Upper lobe of left lung (tissue), 6 donors: ENCODE measurements around the gene DTX1. TPM values are rescaled to one million over a fixed set of nuclear protein-coding genes. Genes with fewer than 3 reads are reported as not detected.

ENCODE experiments used
- ATAC-seq, 2 donors: fragments of 200-7000 bp; cut with Tn5 transposase; one replicate each; pipeline ENCODE4 v1.9.1; 2022; ENCODE audit warnings: mild to moderate bottlenecking in 2 of 2, moderate library complexity in 2 of 2; ENCODE audit not compliant: low FRiP score in 2 of 2
- DNase-seq, 2 donors: peaks; one replicate each; pipeline ENCODE4 v3.0.0-alpha.2; 2019 to 2020
- H3K27ac ChIP-seq, 4 donors: fragments of 200-600 bp; sonication (generic); one replicate each; pipeline ENCODE4 v1.5.1; 2016 to 2019
- H3K27me3 ChIP-seq, 4 donors: fragments of 200-600 bp; sonication (generic); one replicate each; pipeline ENCODE4 v1.5.1; 2017 to 2019
- H3K36me3 ChIP-seq, 4 donors: fragments of 200-600 bp; sonication (generic); one replicate each; pipeline ENCODE4 v1.5.1; 2016 to 2019
- H3K4me1 ChIP-seq, 4 donors: fragments of 200-600 bp; sonication (generic); one replicate each; pipeline ENCODE4 v1.5.1; 2018 to 2019
- H3K4me3 ChIP-seq, 4 donors: fragments of 200-600 bp; sonication (generic); one replicate each; pipeline ENCODE4 v1.5.1; 2017 to 2019; ENCODE audit warnings: mild to moderate bottlenecking in 2 of 4, moderate library complexity in 1 of 4
- H3K9me3 ChIP-seq, 4 donors: fragments of 200-600 bp; sonication (generic); one replicate each; pipeline ENCODE4 v1.5.1; 2018 to 2019
- EP300 ChIP-seq, 4 donors: sonication (generic); formaldehyde crosslinking; IDR thresholded peaks; one replicate each; pipeline ENCODE4 v1.5.1; 2017; ENCODE audit warnings: antibody characterized with exemption in 4 of 4, control low read depth in 2 of 4
- POLR2A ChIP-seq, 4 donors: fragments of 450-650 bp; IDR thresholded peaks; one replicate each; pipeline ENCODE4 v1.5.1; 2016 to 2017; ENCODE audit warnings: antibody characterized with exemption in 4 of 4, mild to moderate bottlenecking in 2 of 4
- POLR2AphosphoS5 ChIP-seq, 2 donors: sonication (generic); formaldehyde crosslinking; IDR thresholded peaks; one replicate each; pipeline ENCODE4 v1.5.1; 2017; ENCODE audit warnings: antibody characterized with exemption in 2 of 2
- WGBS, 2 donors: methylation state at CpG; one replicate each; pipeline ENCODE4 v1.1.5; 2017 to 2018; 5-methylcytosine and 5-hydroxymethylcytosine counted together
- total RNA-seq, 6 donors: library from RNA; depleted of rRNA in 4 of 6; stranded (reverse); fragments of >200 nt in 4 of 6; gene quantifications; one replicate each; pipeline versions ENCODE4 v1.1.0 to v1.2.1, GENCODE V29; 2016 to 2021
- TF ChIP-seq, protein P1 (sequence below), 6 experiments: fragments of 450-650 bp in 4 of 6; fragments of 200-600 bp in 2 of 6; sonication (generic) in 2 of 6; IDR thresholded peaks; one replicate each; pipeline ENCODE4 v1.5.1; 2016 to 2019; ENCODE audit warnings: antibody characterized with exemption in 6 of 6
- donor health status: DM: no; HTN: no; CAD: no; lungs with moderate emphysema.
- donor health status: DM: no; HTN: yes; CAD: no; lungs with severe emphysema.

The DTX1 gene
- total RNA-seq, 6 donors from 2014 or later: under 0.01 to 7.0 (median 3.6) TPM

DNA sequence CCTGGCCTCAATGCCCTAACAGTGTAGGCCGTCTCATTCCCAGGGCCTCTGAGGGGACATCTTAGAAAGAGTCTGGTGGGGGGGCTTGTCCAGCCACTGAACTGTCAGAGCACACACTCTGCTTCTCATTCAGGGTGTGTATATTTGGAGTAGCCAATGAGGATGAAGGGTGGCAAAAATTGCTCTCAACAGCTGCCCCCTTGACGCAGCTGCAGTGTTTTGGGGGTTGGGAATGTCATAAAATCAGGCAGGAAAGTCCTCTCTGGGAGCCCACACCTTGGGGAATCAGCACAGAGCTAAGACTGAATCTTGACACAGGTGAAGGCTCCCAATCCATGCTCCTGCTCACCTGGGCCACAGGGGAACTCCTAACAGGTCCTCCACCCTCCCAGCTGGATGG lies 77.5 kb downstream of the DTX1 start:
- DNase-seq: no peak
- no peak for ATAC-seq
- no peak overlapping the region for H3K27ac ChIP-seq
- H3K27me3 ChIP-seq: peaks cover 0 to 10% (median 0%) of the 10 kb centered on the region in 4 donors
- no peaks in the 10 kb centered on the region for H3K36me3 ChIP-seq
- WGBS, 2 donors: 76 to 88% methylated on average over 2 of the region's 2 CpGs
- H3K9me3 ChIP-seq: no peaks in the 10 kb centered on the region
- peaks cover 0 to 14% (median 11%) of the 10 kb centered on the region in 4 donors for H3K4me1 ChIP-seq
- H3K4me3 ChIP-seq: no peak overlapping the region
- TF ChIP-seq POLR2AphosphoS5 (IDR thresholded peaks at IDR 0.05) (no peak), POLR2A (IDR thresholded peaks at IDR 0.05) (no peak), EP300 (IDR thresholded peaks at IDR 0.05) (no peak)
- TF ChIP-seq, protein P1, sequence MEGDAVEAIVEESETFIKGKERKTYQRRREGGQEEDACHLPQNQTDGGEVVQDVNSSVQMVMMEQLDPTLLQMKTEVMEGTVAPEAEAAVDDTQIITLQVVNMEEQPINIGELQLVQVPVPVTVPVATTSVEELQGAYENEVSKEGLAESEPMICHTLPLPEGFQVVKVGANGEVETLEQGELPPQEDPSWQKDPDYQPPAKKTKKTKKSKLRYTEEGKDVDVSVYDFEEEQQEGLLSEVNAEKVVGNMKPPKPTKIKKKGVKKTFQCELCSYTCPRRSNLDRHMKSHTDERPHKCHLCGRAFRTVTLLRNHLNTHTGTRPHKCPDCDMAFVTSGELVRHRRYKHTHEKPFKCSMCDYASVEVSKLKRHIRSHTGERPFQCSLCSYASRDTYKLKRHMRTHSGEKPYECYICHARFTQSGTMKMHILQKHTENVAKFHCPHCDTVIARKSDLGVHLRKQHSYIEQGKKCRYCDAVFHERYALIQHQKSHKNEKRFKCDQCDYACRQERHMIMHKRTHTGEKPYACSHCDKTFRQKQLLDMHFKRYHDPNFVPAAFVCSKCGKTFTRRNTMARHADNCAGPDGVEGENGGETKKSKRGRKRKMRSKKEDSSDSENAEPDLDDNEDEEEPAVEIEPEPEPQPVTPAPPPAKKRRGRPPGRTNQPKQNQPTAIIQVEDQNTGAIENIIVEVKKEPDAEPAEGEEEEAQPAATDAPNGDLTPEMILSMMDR (IDR thresholded peaks at IDR 0.05): no peak

DNA sequence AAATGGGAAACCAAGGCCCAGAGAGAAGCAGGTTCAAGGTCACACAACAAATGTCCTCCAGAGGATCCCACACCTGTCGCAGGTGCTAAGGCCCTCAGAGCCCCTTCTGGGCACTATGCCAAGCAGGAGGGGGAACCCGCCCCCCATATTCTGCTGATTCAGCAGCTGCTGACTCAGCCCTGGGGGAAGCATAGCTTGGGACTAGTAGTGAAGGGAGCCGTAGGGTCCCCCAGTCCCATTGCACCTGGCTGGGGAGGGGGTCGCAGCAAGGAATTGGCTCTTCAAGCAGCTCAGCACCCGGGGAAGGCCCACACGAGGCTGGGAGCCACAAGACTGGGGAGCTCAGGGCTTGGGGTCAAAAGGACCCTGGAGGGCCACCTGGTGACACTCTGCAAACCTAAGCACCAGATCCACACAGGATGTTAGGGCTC lies 78.0 kb downstream of the DTX1 start:
- H3K4me3 ChIP-seq: no peak overlapping the region
- DNase-seq (no peak), ATAC-seq (no peak)
- H3K9me3 ChIP-seq: no peaks in the 10 kb centered on the region
- 20 to 63% methylated on average over 1 to 6 of the region's 6 CpGs for WGBS, 2 donors
- peaks cover 0 to 14% (median 11%) of the 10 kb centered on the region in 4 donors for H3K4me1 ChIP-seq
- TF ChIP-seq POLR2A (IDR thresholded peaks at IDR 0.05) (no peak), EP300 (IDR thresholded peaks at IDR 0.05) (no peak), POLR2AphosphoS5 (IDR thresholded peaks at IDR 0.05) (no peak)
- TF ChIP-seq, protein P1 (IDR thresholded peaks at IDR 0.05): no peak
- H3K27ac ChIP-seq: no peak overlapping the region
- H3K27me3 ChIP-seq: peaks cover 0 to 10% (median 0%) of the 10 kb centered on the region in 4 donors
- no peaks in the 10 kb centered on the region for H3K36me3 ChIP-seq

DNA sequence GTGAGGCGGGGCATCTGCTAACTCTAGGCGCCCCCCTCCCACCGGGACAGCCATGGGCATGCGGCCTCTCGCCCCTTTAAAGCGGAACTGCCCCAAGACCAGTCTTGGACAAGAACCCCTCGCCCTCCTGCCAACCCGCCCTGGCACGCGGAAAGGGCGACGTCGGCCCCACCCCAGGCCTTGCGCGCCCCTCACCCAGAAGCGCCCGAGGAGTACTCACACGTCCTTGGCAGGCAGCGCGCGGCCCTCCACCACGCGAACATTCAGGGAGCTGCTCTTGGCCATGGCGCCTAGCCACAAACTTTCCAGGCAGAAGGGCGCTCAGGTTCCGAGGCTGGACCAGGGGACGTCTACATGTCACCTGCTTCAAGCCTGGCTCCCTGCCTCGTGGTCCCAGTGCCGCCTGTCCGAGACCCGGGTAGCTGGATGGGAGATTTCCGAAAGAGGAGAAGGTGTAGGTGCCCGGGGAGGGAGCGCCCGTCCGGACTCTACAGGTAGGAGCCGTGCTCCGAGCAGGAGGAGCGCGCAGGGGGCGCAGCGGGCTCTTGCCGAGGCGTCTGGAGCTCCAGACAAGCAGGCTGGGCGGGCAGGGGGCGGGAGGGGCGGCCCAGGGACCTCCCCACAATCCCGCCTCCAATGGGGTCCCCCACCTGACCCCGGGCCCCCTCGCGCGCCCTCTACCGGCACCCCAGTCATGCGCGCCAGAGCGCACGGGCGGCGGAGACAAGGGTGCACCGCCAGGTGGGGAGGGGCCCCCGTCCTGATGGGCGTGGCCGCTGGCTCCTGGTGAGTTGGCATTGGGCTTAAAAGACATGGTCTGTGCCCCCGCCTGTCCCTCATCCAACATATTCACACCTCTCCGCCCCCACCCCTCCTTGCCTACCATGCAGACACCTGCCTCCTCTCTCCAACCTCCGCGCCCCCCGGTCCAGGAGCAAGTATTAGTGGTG lies 78.9 kb downstream of the DTX1 start, which contains the start of gene RASAL1:
TSS of gene RASAL1 (minus strand) at position 584 of the 950 bp plus-strand sequence. CDS start at position 285, 299 bp downstream.
- peak within 1 kb of the TSS in 2 of 4 donors; percentile 2 to 5 for H3K4me3 ChIP-seq
- TF ChIP-seq POLR2A (IDR thresholded peaks at IDR 0.05): no peak
- TF ChIP-seq, protein P1 (IDR thresholded peaks at IDR 0.05): peak in 1 of 6 experiments; percentile 8
- whole genome bisulfite sequencing, 2 donors: 0 to 3% methylated on average over 6 to 31 of the region's 68 CpGs
- H3K9me3 ChIP-seq: no peaks in the 10 kb centered on the region
- ATAC-seq: peak in 1 of 2 donors; percentile 37
- peaks cover 0 to 10% (median 0%) of the 10 kb centered on the region in 4 donors for H3K27me3 ChIP-seq
- no peak within 1 kb of the TSS for H3K27ac ChIP-seq
- H3K36me3 ChIP-seq: no peaks in the 10 kb centered on the region
- peaks cover 0 to 14% (median 11%) of the 10 kb centered on the region in 4 donors for H3K4me1 ChIP-seq
- peak in 1 of 2 donors; percentile 89 for DNase-seq

DNA sequence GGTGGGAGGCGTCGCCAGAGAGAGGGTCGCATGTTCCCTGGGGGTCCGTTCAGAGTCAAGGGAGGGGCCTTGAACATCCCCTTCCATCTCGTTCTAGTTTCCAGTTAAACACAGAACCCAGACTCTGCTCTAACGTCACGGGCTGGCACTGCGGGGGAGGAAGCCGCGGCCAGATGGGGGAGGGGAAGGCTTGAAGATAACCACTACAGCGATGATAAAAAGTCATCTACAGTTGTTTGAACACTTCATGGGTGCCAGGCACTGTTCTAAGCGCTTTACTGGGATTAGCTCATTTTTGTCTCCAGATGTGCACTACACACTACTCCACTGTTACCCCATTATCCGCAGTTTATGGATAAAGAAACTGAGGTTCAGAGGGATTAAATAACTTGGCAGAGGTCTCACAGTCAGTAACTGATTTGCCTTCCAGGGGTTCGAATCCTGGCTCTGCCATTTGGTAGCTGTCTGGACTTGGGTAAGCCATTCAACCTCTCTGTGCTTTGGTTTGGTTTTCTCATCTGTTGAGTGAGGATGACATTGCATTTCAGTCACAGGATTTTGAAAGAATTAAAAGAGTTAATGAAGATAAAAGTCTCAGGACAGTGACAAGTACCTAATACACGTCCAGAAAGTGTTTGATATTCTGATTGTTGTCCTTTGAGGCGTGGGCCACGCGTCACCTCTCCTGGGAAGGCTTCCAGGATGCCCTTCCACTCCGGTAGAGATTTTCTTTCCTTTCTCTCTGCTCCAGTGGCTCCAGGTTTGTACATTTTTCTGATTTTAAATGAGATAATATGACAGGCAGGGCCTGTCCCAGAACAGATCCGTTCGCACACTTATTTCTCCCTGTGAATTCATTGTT lies 79.8 kb downstream of the DTX1 start:
- Histone ChIP-seq H3K27me3 (peaks cover 0 to 10% (median 0%) of the 10 kb centered on the region in 4 donors), H3K9me3 (no peaks in the 10 kb centered on the region), H3K4me1 (peaks cover 0 to 14% (median 11%) of the 10 kb centered on the region in 4 donors), H3K36me3 (no peaks in the 10 kb centered on the region), H3K4me3 (peak overlapping the region in 1 of 4 donors; percentile 5), H3K27ac (no peak overlapping the region)
- peak in 1 of 2 donors; percentile 28 for ATAC-seq
- no peak for DNase-seq
- 30 to 40% methylated on average over 17 to 21 of the region's 21 CpGs for WGBS, 2 donors
- TF ChIP-seq POLR2AphosphoS5 (IDR thresholded peaks at IDR 0.05): no peak
- TF ChIP-seq, protein P1 (IDR thresholded peaks at IDR 0.05): no peak
- TF ChIP-seq EP300 (IDR thresholded peaks at IDR 0.05): no peak
- no peak for TF ChIP-seq POLR2A (IDR thresholded peaks at IDR 0.05)
